Gastroesophageal sphincter (tissue), 4 donors: ENCODE data around the gene NUF2. TPM values are rescaled to one million over a fixed set of nuclear protein-coding genes. Genes with fewer than 3 reads are reported as not detected.
"Not testable (repeated sequence)": the region's sequence is repeated elsewhere in the genome, so short reads cannot be mapped to it uniquely, and the experiment has no call there.

Experiments
- ATAC-seq: fragments of 150-250 bp; one replicate; pipeline ENCODE4 v1.9.1; 2016; ENCODE audit warnings: mild to moderate bottlenecking, moderate library complexity
- H3K27ac ChIP-seq, 4 donors: fragments of 200-600 bp; sonication (generic) in 3 of 4; 1 replicate in 3 of 4; 2 replicates in 1 of 4; pipeline ENCODE4 v1.5.1; 2016 to 2019
- H3K27me3 ChIP-seq: fragments of 200-600 bp; sonication (generic); one replicate; pipeline ENCODE4 v1.5.1; 2019
- H3K36me3 ChIP-seq, 2 donors: fragments of 200-600 bp; sonication (generic); one replicate each; pipeline ENCODE4 v1.5.1; 2019; ENCODE audit warnings: control low read depth in 1 of 2
- H3K4me1 ChIP-seq, 3 donors: fragments of 200-600 bp; sonication (generic); 1 replicate in 2 of 3; 2 replicates in 1 of 3; pipeline ENCODE4 v1.5.1; 2016 to 2019; ENCODE audit warnings: control low read depth in 2 of 3
- H3K4me3 ChIP-seq, 2 donors: fragments of 200-600 bp; sonication (generic); one replicate each; pipeline ENCODE4 v1.5.1; 2019; ENCODE audit warnings: mild to moderate bottlenecking in 1 of 2, moderate library complexity in 1 of 2
- H3K9me3 ChIP-seq, 3 donors: fragments of 200-600 bp; sonication (generic); one replicate each; pipeline ENCODE4 v1.5.1; 2017 to 2019; ENCODE audit warnings: control low read depth in 2 of 3
- EP300 ChIP-seq: sonication (generic); formaldehyde crosslinking; IDR thresholded peaks from one replicate; pipeline ENCODE4 v1.6.1; 2017; ENCODE audit warnings: antibody characterized with exemption, mild to moderate bottlenecking
- POLR2A ChIP-seq, 2 donors: fragments of 450-650 bp; IDR thresholded peaks; one replicate each; pipeline ENCODE4 v1.6.1; 2017; ENCODE audit warnings: antibody characterized with exemption in 2 of 2, mild to moderate bottlenecking in 2 of 2, moderate library complexity in 1 of 2
- POLR2AphosphoS5 ChIP-seq: sonication (generic); formaldehyde crosslinking; IDR thresholded peaks from one replicate; pipeline ENCODE4 v1.6.1; 2017; ENCODE audit warnings: antibody characterized with exemption
- WGBS, 2 donors: methylation state at CpG; one replicate each; pipeline ENCODE4 v1.1.5; 2018; ENCODE audit warnings: low coverage in 1 of 2; 5-methylcytosine and 5-hydroxymethylcytosine counted together
- total RNA-seq, 4 donors: library from RNA; depleted of rRNA; stranded (reverse); fragments of >200 nt; gene quantifications; one replicate each; pipeline ENCODE4 v1.1.0, GENCODE V29; 2016
- TF ChIP-seq, protein P1 (sequence below), 4 experiments: fragments of 200-600 bp in 2 of 4; fragments of 450-650 bp in 2 of 4; sonication (generic) in 1 of 4; IDR thresholded peaks; one replicate each; pipeline ENCODE4 v1.5.1; 2017 to 2019; ENCODE audit warnings: antibody characterized with exemption in 4 of 4, mild to moderate bottlenecking in 2 of 4, moderate library complexity in 2 of 4

The NUF2 gene
- total RNA-seq, 4 donors from 2014 or later: 0.94 to 1.7 TPM; not detected in 2

- no peak for ATAC-seq
- WGBS, 2 donors: 79 to 91% methylated on average over 2 of the region's 2 CpGs
- Histone ChIP-seq H3K27ac (no peak overlapping the region), H3K9me3 (no peaks in the 10 kb centered on the region), H3K36me3 (no peaks in the 10 kb centered on the region), H3K4me3 (no peak overlapping the region), H3K27me3 (no peaks in the 10 kb centered on the region), H3K4me1 (no peaks in the 10 kb centered on the region)
- TF ChIP-seq EP300 (no peak), POLR2A (IDR thresholded peaks at IDR 0.05) (no peak), POLR2AphosphoS5 (no peak)
- TF ChIP-seq, protein P1, sequence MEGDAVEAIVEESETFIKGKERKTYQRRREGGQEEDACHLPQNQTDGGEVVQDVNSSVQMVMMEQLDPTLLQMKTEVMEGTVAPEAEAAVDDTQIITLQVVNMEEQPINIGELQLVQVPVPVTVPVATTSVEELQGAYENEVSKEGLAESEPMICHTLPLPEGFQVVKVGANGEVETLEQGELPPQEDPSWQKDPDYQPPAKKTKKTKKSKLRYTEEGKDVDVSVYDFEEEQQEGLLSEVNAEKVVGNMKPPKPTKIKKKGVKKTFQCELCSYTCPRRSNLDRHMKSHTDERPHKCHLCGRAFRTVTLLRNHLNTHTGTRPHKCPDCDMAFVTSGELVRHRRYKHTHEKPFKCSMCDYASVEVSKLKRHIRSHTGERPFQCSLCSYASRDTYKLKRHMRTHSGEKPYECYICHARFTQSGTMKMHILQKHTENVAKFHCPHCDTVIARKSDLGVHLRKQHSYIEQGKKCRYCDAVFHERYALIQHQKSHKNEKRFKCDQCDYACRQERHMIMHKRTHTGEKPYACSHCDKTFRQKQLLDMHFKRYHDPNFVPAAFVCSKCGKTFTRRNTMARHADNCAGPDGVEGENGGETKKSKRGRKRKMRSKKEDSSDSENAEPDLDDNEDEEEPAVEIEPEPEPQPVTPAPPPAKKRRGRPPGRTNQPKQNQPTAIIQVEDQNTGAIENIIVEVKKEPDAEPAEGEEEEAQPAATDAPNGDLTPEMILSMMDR (IDR thresholded peaks at IDR 0.05): no peak
Observed at GRCh38 chr1:163357378-163357777, 35.6 kb downstream of the NUF2 start.

DNA sequence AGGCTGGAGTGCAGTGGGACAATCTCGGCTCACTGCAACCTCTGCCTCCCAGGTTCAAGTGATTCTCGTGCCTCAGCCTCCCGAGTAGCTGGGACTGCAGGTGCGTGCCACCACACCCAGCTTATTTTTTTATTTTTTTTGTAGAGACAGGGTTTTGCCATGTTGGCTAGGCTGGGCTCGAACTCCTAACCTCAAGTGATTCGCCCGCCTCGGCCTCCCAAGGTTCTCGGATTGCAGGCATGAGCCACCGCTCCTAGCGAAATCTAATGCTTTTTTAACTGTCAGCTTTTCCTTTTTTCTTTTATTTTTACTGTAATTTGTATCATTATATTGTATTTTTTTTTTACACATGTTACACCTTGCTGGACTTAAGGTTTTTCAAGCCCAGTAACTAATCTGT, 36.4 kb downstream of the NUF2 start:
- H3K36me3 ChIP-seq, H3K9me3 ChIP-seq, H3K4me3 ChIP-seq, ATAC-seq, H3K27me3 ChIP-seq, H3K4me1 ChIP-seq, H3K27ac ChIP-seq: not testable (repeated sequence)
- 91 to 92% methylated on average over 6 to 11 of the region's 11 CpGs for WGBS, 2 donors

GRCh38 chr1:163361123-163361934, 39.6 kb downstream of the NUF2 start:
- H3K27ac ChIP-seq: no peak overlapping the region

DNA sequence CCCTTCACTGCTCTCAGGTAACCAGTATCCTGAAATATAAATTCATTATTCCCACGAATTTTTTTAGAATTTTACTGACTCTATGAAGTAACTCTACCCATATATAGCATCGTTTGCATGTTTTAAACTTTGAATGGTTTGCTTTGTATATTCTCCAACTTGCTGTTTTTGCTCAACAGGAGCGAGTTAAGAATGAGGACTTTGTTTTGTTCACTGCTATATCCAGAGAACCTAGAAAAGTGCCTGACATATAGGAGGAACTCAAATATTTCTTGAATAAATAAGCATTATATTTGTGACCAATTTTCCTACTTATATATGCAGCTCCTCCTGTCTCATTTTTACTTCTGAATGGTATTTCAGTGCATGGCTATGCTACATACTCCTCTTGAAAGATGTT, 43.4 kb downstream of the NUF2 start:
- Histone ChIP-seq H3K4me3 (no peak overlapping the region), H3K4me1 (no peaks in the 10 kb centered on the region), H3K36me3 (no peaks in the 10 kb centered on the region), H3K9me3 (no peaks in the 10 kb centered on the region), H3K27me3 (no peaks in the 10 kb centered on the region), H3K27ac (no peak overlapping the region)
- no peak for ATAC-seq
- WGBS, 2 donors: 54 to 60% methylated on average over 3 of the region's 3 CpGs
- TF ChIP-seq POLR2AphosphoS5 (no peak), POLR2A (IDR thresholded peaks at IDR 0.05) (no peak), EP300 (no peak)
- TF ChIP-seq, protein P1 (IDR thresholded peaks at IDR 0.05): no peak

More at GRCh38 chr1:163361123-163361934, 39.6 kb downstream of the NUF2 start:
- 23 to 38% methylated on average over 4 of the region's 5 CpGs for WGBS, 2 donors
- TF ChIP-seq, protein P1 (IDR thresholded peaks at IDR 0.05): peak in 1 of 4 experiments; percentile 57
- no peak for TF ChIP-seq POLR2AphosphoS5
- Histone ChIP-seq H3K9me3 (no peaks in the 10 kb centered on the region), H3K27me3 (no peaks in the 10 kb centered on the region), H3K4me1 (no peaks in the 10 kb centered on the region), H3K36me3 (no peaks in the 10 kb centered on the region), H3K4me3 (no peak overlapping the region)
- no peak for ATAC-seq

- H3K4me3 ChIP-seq: no peak overlapping the region
- H3K27ac ChIP-seq: no peak overlapping the region
- H3K4me1 ChIP-seq: no peaks in the 10 kb centered on the region
- WGBS, 2 donors: 86 to 97% methylated on average over 4 of the region's 4 CpGs
- no peaks in the 10 kb centered on the region for H3K27me3 ChIP-seq
- no peak for ATAC-seq
- H3K9me3 ChIP-seq: no peaks in the 10 kb centered on the region
- H3K36me3 ChIP-seq: no peaks in the 10 kb centered on the region
- TF ChIP-seq, protein P1 (IDR thresholded peaks at IDR 0.05): no peak
- TF ChIP-seq EP300: no peak
Observed at GRCh38 chr1:163366555-163366954, 44.8 kb downstream of the NUF2 start.
